Panc1 (cell line): ENCODE results near the gene TARP.
A peak's percentile ranks its signal among the peaks of the same experiment; 100 is the strongest.

ENCODE experiments used
- ATAC-seq: fragments of 200-7000 bp; cut with Tn5 transposase; 2 replicates; pipeline ENCODE4 v1.9.1; 2020; ENCODE audit warnings: mild to moderate bottlenecking, moderate library complexity
- BruUV-seq: library from RNA; stranded (reverse); fragments of 400-500 nt; replicated peaks from 2 replicates; lab custom pipeline; 2021; lab: Mats Ljungman, UMichigan
- CTCF ChIA-PET: fragments of 300-600 bp; sonication (Branson Sonifier 250); formaldehyde crosslinking; loops from one replicate; lab custom pipeline; 2022; ENCODE audit warnings: antibody characterized with exemption; lab: Charles Lee
- POLR2A ChIA-PET: fragments of 300-600 bp; sonication (Branson Sonifier 250); formaldehyde crosslinking; loops from one replicate; lab custom pipeline; 2022; ENCODE audit warnings: antibody characterized with exemption; lab: Charles Lee
- DNase-seq: peaks from one replicate; pipeline ENCODE4 v3.0.0-alpha.2; 2010; ENCODE audit warnings: low read depth, low spot score
- H3K27ac ChIP-seq: 2 replicates; pipeline ENCODE4 v1.5.1; 2011; ENCODE audit warnings: mild to moderate bottlenecking, low read length, inconsistent platforms
- H3K27me3 ChIP-seq: fragments of 200-500 bp; sonication (Bioruptor generic); 2 replicates; pipeline ENCODE4 v1.6.0; 2014; ENCODE audit warnings: low read length, inconsistent platforms; ENCODE audit not compliant: control insufficient read depth, insufficient read depth
- H3K36me3 ChIP-seq: fragments of 200-500 bp; sonication (Bioruptor generic); 2 replicates; pipeline ENCODE4 v1.5.1; 2014; ENCODE audit warnings: inconsistent platforms, mild to moderate bottlenecking, low read length, moderate library complexity; ENCODE audit not compliant: control insufficient read depth, insufficient read depth
- H3K4me1 ChIP-seq: 2 replicates; pipeline ENCODE4 v1.5.1; 2011; ENCODE audit warnings: inconsistent platforms, mild to moderate bottlenecking, low read length, moderate library complexity; ENCODE audit not compliant: control insufficient read depth, insufficient read depth
- H3K4me3 ChIP-seq, 2 experiments: 2 replicates each; pipeline ENCODE4 v1.5.1; 2011 to 2012; ENCODE audit warnings: low read depth in 2 of 2, low read length in 2 of 2, mild to moderate bottlenecking in 2 of 2, inconsistent platforms in 1 of 2, moderate library complexity in 1 of 2
- H3K9me3 ChIP-seq: fragments of 200-500 bp; sonication (Bioruptor generic); 2 replicates; pipeline ENCODE4 v1.5.1; 2014; ENCODE audit warnings: low read depth, mild to moderate bottlenecking, inconsistent platforms, low read length, moderate library complexity; ENCODE audit not compliant: control insufficient read depth, insufficient read depth
- POLR2AphosphoS5 ChIP-seq: IDR thresholded peaks from 2 replicates; pipeline ENCODE4 v1.6.1; 2012; ENCODE audit warnings: mild to moderate bottlenecking, low read depth, low read length, moderate library complexity
- SIN3A ChIP-seq: IDR thresholded peaks from 2 replicates; pipeline ENCODE4 v1.6.1; 2012; ENCODE audit warnings: low read depth, mild to moderate bottlenecking, low read length, moderate library complexity, borderline replicate concordance; ENCODE audit not compliant: insufficient read depth
- TCF7L2 ChIP-seq: IDR thresholded peaks from 2 replicates; pipeline ENCODE4 v1.6.1; 2011; ENCODE audit warnings: mild to moderate bottlenecking, low read depth, low read length, inconsistent platforms
- in situ Hi-C: cut with HindIII; loops from 2 replicates; pipeline ENCODE4 v1.10.0; 2016; ENCODE audit warnings: low sequenced_read_pairs, low pct_unique_long_range_greater_than_20kb
- intact Hi-C: fragments of 100-400 bp; cut with micrococcal nuclease; formaldehyde crosslinking; loops from one replicate; pipeline ENCODE4 v1.10.0; 2022; ENCODE audit not compliant: unreplicated experiment
- TF ChIP-seq, protein P1 (sequence below), 2 experiments: IDR thresholded peaks; 2 replicates each; pipeline ENCODE4 v1.6.1; 2011 to 2012; ENCODE audit warnings: low read depth in 2 of 2, control low read depth in 1 of 2, low read length in 1 of 2, mild to moderate bottlenecking in 1 of 2, moderate library complexity in 1 of 2; ENCODE audit not compliant: insufficient read depth in 1 of 2
- TF ChIP-seq, protein P2 (sequence below): fragments of 450-650 bp; IDR thresholded peaks from 2 replicates; pipeline ENCODE4 v1.5.1; 2017; ENCODE audit warnings: mild to moderate bottlenecking

Gene TARP

DNA sequence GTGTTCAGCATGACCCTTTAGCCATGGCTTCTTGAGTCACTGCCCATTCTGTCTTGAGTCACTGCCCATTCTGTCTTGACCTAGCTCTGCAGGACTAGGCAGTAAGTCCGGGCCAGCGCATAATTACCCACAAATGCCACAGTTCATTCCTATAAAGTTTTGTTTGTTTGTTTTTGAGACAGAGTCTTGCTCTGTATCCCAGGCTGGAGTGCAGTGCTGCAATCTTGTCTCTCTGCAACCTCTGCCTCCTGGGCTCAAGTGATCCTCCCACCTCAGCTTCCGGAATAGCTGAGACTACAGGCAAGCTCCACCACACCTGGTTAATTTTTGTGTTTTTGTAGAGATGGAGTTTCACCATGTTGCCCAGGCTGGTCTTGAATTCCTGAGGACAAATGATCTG is 32.7 kb upstream of the TARP start:
- BruUV-seq: no TSS peak
- peak; percentile 34; the same call in 1 of the 2 replicates for TF ChIP-seq POLR2AphosphoS5
- TF ChIP-seq, protein P1, sequence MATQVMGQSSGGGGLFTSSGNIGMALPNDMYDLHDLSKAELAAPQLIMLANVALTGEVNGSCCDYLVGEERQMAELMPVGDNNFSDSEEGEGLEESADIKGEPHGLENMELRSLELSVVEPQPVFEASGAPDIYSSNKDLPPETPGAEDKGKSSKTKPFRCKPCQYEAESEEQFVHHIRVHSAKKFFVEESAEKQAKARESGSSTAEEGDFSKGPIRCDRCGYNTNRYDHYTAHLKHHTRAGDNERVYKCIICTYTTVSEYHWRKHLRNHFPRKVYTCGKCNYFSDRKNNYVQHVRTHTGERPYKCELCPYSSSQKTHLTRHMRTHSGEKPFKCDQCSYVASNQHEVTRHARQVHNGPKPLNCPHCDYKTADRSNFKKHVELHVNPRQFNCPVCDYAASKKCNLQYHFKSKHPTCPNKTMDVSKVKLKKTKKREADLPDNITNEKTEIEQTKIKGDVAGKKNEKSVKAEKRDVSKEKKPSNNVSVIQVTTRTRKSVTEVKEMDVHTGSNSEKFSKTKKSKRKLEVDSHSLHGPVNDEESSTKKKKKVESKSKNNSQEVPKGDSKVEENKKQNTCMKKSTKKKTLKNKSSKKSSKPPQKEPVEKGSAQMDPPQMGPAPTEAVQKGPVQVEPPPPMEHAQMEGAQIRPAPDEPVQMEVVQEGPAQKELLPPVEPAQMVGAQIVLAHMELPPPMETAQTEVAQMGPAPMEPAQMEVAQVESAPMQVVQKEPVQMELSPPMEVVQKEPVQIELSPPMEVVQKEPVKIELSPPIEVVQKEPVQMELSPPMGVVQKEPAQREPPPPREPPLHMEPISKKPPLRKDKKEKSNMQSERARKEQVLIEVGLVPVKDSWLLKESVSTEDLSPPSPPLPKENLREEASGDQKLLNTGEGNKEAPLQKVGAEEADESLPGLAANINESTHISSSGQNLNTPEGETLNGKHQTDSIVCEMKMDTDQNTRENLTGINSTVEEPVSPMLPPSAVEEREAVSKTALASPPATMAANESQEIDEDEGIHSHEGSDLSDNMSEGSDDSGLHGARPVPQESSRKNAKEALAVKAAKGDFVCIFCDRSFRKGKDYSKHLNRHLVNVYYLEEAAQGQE (IDR thresholded peaks at IDR 0.05; ENCODE audit: insufficient read depth in 1 of 2, low read depth in 2 of 2, low read length in 1 of 2): no peak
- Histone ChIP-seq H3K4me1 (peaks cover 12% of the 10 kb centered on the region), H3K27me3 (peaks cover 8% of the 10 kb centered on the region; the same call in 1 of the 2 replicates), H3K36me3 (no peaks in the 10 kb centered on the region), H3K27ac (no peak overlapping the region), H3K4me3 (no peak overlapping the region), H3K9me3 (no peaks in the 10 kb centered on the region)
- DNase-seq (no peak), ATAC-seq (peak; percentile 95)
- CTCF ChIA-PET: interaction anchor here (1.0 kb wide), 1 partner anchor 30 kb away, joined by 4 read pairs; no protein-coding TSS in a partner anchor
- POLR2A ChIA-PET: interaction anchor here (0.5 kb wide), 1 partner anchor 372 kb away, joined by 6 read pairs; no protein-coding TSS in a partner anchor
- intact Hi-C loops (no loop called here), in situ Hi-C loops (no loop called here)

DNA sequence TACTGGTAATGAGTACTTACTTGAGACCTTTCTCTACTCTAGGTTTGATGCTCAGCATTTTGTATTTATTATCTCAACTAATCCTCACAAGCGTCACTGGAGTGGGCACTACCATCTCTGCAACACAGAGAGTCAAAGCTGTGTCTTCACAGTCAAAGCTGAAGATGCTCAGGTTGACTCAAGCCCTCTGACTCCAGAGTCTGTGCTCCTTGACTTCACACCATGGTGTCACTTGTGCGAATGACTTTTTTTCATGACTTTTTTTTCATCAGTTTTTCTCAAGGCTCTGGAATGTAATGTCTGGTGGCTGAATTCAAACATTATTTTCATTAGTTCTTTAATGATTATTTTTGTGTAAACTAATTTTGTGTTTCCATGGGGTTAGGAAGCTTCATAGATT is 30.4 kb upstream of the TARP start:
- H3K4me3 ChIP-seq: no peak overlapping the region
- H3K9me3 ChIP-seq: no peaks in the 10 kb centered on the region
- no peaks in the 10 kb centered on the region for H3K36me3 ChIP-seq
- CTCF ChIA-PET: no interaction called here
- in situ Hi-C loops (no loop called here), intact Hi-C loops (no loop called here)
- H3K27me3 ChIP-seq: peaks cover 2% of the 10 kb centered on the region; the same call in 1 of the 2 replicates
- 0 out of 2 replicates have a peak, but pooled peaks cover 6% of the 10 kb centered on the region for H3K4me1 ChIP-seq
- TF ChIP-seq SIN3A: no peak
- TF ChIP-seq, protein P2, sequence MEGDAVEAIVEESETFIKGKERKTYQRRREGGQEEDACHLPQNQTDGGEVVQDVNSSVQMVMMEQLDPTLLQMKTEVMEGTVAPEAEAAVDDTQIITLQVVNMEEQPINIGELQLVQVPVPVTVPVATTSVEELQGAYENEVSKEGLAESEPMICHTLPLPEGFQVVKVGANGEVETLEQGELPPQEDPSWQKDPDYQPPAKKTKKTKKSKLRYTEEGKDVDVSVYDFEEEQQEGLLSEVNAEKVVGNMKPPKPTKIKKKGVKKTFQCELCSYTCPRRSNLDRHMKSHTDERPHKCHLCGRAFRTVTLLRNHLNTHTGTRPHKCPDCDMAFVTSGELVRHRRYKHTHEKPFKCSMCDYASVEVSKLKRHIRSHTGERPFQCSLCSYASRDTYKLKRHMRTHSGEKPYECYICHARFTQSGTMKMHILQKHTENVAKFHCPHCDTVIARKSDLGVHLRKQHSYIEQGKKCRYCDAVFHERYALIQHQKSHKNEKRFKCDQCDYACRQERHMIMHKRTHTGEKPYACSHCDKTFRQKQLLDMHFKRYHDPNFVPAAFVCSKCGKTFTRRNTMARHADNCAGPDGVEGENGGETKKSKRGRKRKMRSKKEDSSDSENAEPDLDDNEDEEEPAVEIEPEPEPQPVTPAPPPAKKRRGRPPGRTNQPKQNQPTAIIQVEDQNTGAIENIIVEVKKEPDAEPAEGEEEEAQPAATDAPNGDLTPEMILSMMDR: no peak
- TF ChIP-seq TCF7L2: no peak
- TF ChIP-seq, protein P1 (IDR thresholded peaks at IDR 0.05; ENCODE audit: insufficient read depth in 1 of 2, low read depth in 2 of 2, low read length in 1 of 2): no peak
- no peak for TF ChIP-seq POLR2AphosphoS5
- ATAC-seq (no peak), DNase-seq (no peak)
- no peak overlapping the region for H3K27ac ChIP-seq
- BruUV-seq: no TSS peak
- POLR2A ChIA-PET: no interaction called here
